H1 (cell line): Measurements from ENCODE around the gene NFATC4. TPM values are rescaled to one million over a fixed set of nuclear protein-coding genes. Genes with fewer than 3 reads are reported as not detected.

Experiments used
- GABPA ChIP-seq: IDR thresholded peaks from 2 replicates; pipeline ENCODE4 v1.6.1; 2011; ENCODE audit warnings: mild to moderate bottlenecking, low read length, moderate library complexity, borderline replicate concordance; ENCODE audit not compliant: insufficient read depth
- PHF8 ChIP-seq: fragments of 200-600 bp; sonication (generic); conservative IDR thresholded peaks from 2 replicates; pipeline ENCODE4 v1.7.1; 2012; ENCODE audit warnings: low read depth, mild to moderate bottlenecking, inconsistent platforms, low read length, moderate library complexity
- POLR2A ChIP-seq, 2 experiments: IDR thresholded peaks; 1 replicate in 1 of 2; 2 replicates in 1 of 2; pipeline ENCODE4 v1.6.1; 2011; ENCODE audit warnings: low read depth in 2 of 2, low read length in 2 of 2, mild to moderate bottlenecking in 2 of 2; ENCODE audit errors: control extremely low read depth in 1 of 2
- POLR2AphosphoS5 ChIP-seq: IDR thresholded peaks from 2 replicates; pipeline ENCODE4 v1.6.1; 2011; ENCODE audit warnings: low read depth, low read length
- RAD21 ChIP-seq, 2 experiments: IDR thresholded peaks in 1 of 2; conservative IDR thresholded peaks in 1 of 2; 2 replicates each; pipeline ENCODE4 v1.6.1; 2011; ENCODE audit warnings: low read depth in 2 of 2, low read length in 2 of 2, improper control_type of control experiment in 1 of 2, inconsistent platforms in 1 of 2, mild to moderate bottlenecking in 1 of 2, moderate library complexity in 1 of 2
- SIX5 ChIP-seq: IDR thresholded peaks from 2 replicates; pipeline ENCODE4 v1.6.1; 2011; ENCODE audit warnings: mild to moderate bottlenecking, low read depth, low read length
- polyA plus RNA-seq, 7 experiments: library from polyadenylated mRNA; depleted of rRNA in 3 of 7; stranded (reverse) in 5 of 7; unstranded in 2 of 7; fragments of >200 nt in 5 of 7; fragments of 200-250 nt in 2 of 7; gene quantifications; 1 replicate in 5 of 7; 2 replicates in 1 of 7; 4 replicates in 1 of 7; pipeline versions ENCODE4 v1.2.1 to v1.2.3, GENCODE V29; 2011 to 2013; ENCODE audit warnings: missing spikeins in 2 of 7, mixed read lengths in 2 of 7
- total RNA-seq: library from RNA; stranded (reverse); fragmentation: NEBNext Ultra II Directional; extraction: Animal tissue kit (Norgen Biotek cat#: 25700); gene quantifications from 2 replicates; pipeline ENCODE4 v1.2.1, GENCODE V29; 2021

The NFATC4 gene
- total and polyA plus RNA-seq, 2 of the 8 experiments (the other 6 are each of a cell fraction or from before 2014, with no cell fraction given): 47.3 to 50.3 TPM

DNA sequence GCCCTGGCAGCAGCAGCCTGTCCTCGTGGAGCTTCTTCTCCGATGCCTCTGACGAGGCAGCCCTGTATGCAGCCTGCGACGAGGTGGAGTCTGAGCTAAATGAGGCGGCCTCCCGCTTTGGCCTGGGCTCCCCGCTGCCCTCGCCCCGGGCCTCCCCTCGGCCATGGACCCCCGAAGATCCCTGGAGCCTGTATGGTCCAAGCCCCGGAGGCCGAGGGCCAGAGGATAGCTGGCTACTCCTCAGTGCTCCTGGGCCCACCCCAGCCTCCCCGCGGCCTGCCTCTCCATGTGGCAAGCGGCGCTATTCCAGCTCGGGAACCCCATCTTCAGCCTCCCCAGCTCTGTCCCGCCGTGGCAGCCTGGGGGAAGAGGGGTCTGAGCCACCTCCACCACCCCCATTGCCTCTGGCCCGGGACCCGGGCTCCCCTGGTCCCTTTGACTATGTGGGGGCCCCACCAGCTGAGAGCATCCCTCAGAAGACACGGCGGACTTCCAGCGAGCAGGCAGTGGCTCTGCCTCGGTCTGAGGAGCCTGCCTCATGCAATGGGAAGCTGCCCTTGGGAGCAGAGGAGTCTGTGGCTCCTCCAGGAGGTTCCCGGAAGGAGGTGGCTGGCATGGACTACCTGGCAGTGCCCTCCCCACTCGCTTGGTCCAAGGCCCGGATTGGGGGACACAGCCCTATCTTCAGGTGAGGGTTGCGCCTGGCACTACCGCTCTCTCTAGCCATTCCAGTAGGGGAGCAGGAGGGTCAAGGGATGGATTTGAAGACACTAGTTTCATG is 2.1 kb downstream of the NFATC4 start (continued):
- TF ChIP-seq PHF8: no peak
- TF ChIP-seq RAD21 (IDR thresholded peaks at IDR 0.05 in 1 of 2, conservative IDR thresholded peaks at IDR 0.05 in 1 of 2; ENCODE audit: low read depth in 2 of 2, low read length in 2 of 2): no peak
- no peak for TF ChIP-seq POLR2AphosphoS5
- no peak for TF ChIP-seq GABPA
- TF ChIP-seq POLR2A (IDR thresholded peaks at IDR 0.05; ENCODE audit: control extremely low read depth in 1 of 2, low read depth in 2 of 2, low read length in 2 of 2): no peak
- TF ChIP-seq SIX5: no peak
